Tibial artery (tissue), 4 donors: ENCODE measurements around the gene GEMIN8.
A peak's percentile ranks its signal among the peaks of the same experiment; 100 is the strongest.

Source experiments
- DNase-seq, 2 donors: peaks; one replicate each; pipeline ENCODE4 v3.0.0-alpha.2; 2019
- H3K27ac ChIP-seq, 2 donors: fragments of 200-600 bp; sonication (generic) in 1 of 2; 1 replicate in 1 of 2; 2 replicates in 1 of 2; pipeline ENCODE4 v1.5.1; 2018 to 2019; ENCODE audit warnings: mild to moderate bottlenecking in 1 of 2
- H3K27me3 ChIP-seq, 2 donors: fragments of 200-600 bp; sonication (generic) in 1 of 2; one replicate each; pipeline versions ENCODE4 v1.5.1 to v1.6.0; 2016 to 2019
- H3K36me3 ChIP-seq, 3 donors: fragments of 200-600 bp; sonication (generic) in 2 of 3; one replicate each; pipeline ENCODE4 v1.5.1; 2016 to 2019; ENCODE audit warnings: mild to moderate bottlenecking in 2 of 3
- H3K4me1 ChIP-seq, 4 donors: fragments of 200-600 bp; sonication (generic) in 2 of 4; 1 replicate in 3 of 4; 2 replicates in 1 of 4; pipeline ENCODE4 v1.5.1; 2016 to 2019
- H3K4me3 ChIP-seq, 2 donors: fragments of 200-600 bp; sonication (generic) in 1 of 2; 1 replicate in 1 of 2; 2 replicates in 1 of 2; pipeline ENCODE4 v1.5.1; 2018 to 2019; ENCODE audit warnings: mild to moderate bottlenecking in 2 of 2
- H3K9me3 ChIP-seq, 3 donors: fragments of 200-600 bp; sonication (generic) in 1 of 3; one replicate each; pipeline ENCODE4 v1.5.1; 2016 to 2019
- CTCF ChIP-seq, 2 experiments: fragments of 200-600 bp in 1 of 2; fragments of 450-650 bp in 1 of 2; IDR thresholded peaks; one replicate each; pipeline ENCODE4 v1.5.1; 2017 to 2019; ENCODE audit warnings: antibody characterized with exemption in 2 of 2, mild to moderate bottlenecking in 1 of 2, moderate library complexity in 1 of 2
- intact Hi-C: fragments of 100-400 bp; cut with DNase I; formaldehyde crosslinking; loops from one replicate; pipeline ENCODE4 v1.15.0; 2023; ENCODE audit warnings: low total_unique reads

Gene GEMIN8

GRCh38 chrX:14043209-14043608 is 13.5 kb upstream of the GEMIN8 start:
- Histone ChIP-seq H3K36me3 (no peaks in the 10 kb centered on the region), H3K9me3 (no peaks in the 10 kb centered on the region), H3K4me3 (no peak overlapping the region), H3K4me1 (no peaks in the 10 kb centered on the region), H3K27ac (no peak overlapping the region), H3K27me3 (no peaks in the 10 kb centered on the region)
- no peak for DNase-seq
- intact Hi-C loops, result no loop called here
- no peak for TF ChIP-seq CTCF (IDR thresholded peaks at IDR 0.05)

GRCh38 chrX:14039344-14039743 is 9.7 kb upstream of the GEMIN8 start:
- Histone ChIP-seq H3K4me1 (no peaks in the 10 kb centered on the region), H3K27ac (no peak overlapping the region), H3K4me3 (no peak overlapping the region), H3K36me3 (no peaks in the 10 kb centered on the region), H3K27me3 (no peaks in the 10 kb centered on the region), H3K9me3 (no peaks in the 10 kb centered on the region)
- TF ChIP-seq CTCF (IDR thresholded peaks at IDR 0.05), result peak; percentile 52 to 58
- intact Hi-C loops, result no loop called here
- peak in 1 of 2 donors; percentile 45 for DNase-seq

- Histone ChIP-seq H3K4me1 (no peaks in the 10 kb centered on the region), H3K9me3 (no peaks in the 10 kb centered on the region), H3K4me3 (no peak overlapping the region), H3K36me3 (no peaks in the 10 kb centered on the region), H3K27me3 (no peaks in the 10 kb centered on the region), H3K27ac (no peak overlapping the region)
- DNase-seq, result no peak
- intact Hi-C loops, result no loop called here
- no peak for TF ChIP-seq CTCF (IDR thresholded peaks at IDR 0.05)
Observed at GRCh38 chrX:14038375-14039085, 8.8 kb upstream of the GEMIN8 start.

- H3K27me3 ChIP-seq, result no peaks in the 10 kb centered on the region
- H3K4me1 ChIP-seq, result peaks cover 0 to 19% (median 8%) of the 10 kb centered on the region in 4 donors
- no peaks in the 10 kb centered on the region for H3K9me3 ChIP-seq
- peak in 1 of 2 donors; percentile 28 for DNase-seq
- H3K36me3 ChIP-seq, result no peaks in the 10 kb centered on the region
- intact Hi-C loops, result loop anchor here (5.0 kb wide), 2 partner anchors 375 to 525 kb away; no protein-coding TSS in a partner anchor
- H3K4me3 ChIP-seq, result no peak overlapping the region
- peak overlapping the region in 1 of 2 donors; percentile 37 for H3K27ac ChIP-seq
- TF ChIP-seq CTCF (IDR thresholded peaks at IDR 0.05), result peak; percentile 58 to 67
Observed at GRCh38 chrX:14032406-14032805, 2.7 kb upstream of the GEMIN8 start.

GRCh38 chrX:14030174-14030530 is 460 bp upstream of the GEMIN8 start:
- no peak for DNase-seq
- H3K4me1 ChIP-seq, result peaks cover 0 to 21% (median 8%) of the 10 kb centered on the region in 4 donors
- peak overlapping the region; percentile 71 to 85 for H3K27ac ChIP-seq
- H3K4me3 ChIP-seq, result peak overlapping the region; percentile 56 to 58
- H3K9me3 ChIP-seq, result no peaks in the 10 kb centered on the region
- TF ChIP-seq CTCF (IDR thresholded peaks at IDR 0.05), result no peak
- intact Hi-C loops, result loop anchor here (2.0 to 5.0 kb wide), 3 partner anchors 279 to 523 kb away; no protein-coding TSS in a partner anchor
- no peaks in the 10 kb centered on the region for H3K27me3 ChIP-seq
- no peaks in the 10 kb centered on the region for H3K36me3 ChIP-seq
